GM20000 (cell line): ENCODE data around the gene SUGCT.

Source experiments
- DNase-seq: peaks from one replicate; pipeline ENCODE4 v3.0.0; 2012; ENCODE audit warnings: low spot score
- CTCF ChIP-seq: IDR thresholded peaks from 2 replicates; pipeline ENCODE4 v1.5.1; 2012; ENCODE audit warnings: mild to moderate bottlenecking, control low read depth; ENCODE audit errors: extremely low read depth, missing control alignments

SUGCT gene

GRCh38 chr7:40659231-40659630, 524.4 kb downstream of the SUGCT start:
- DNase-seq = no peak
- no peak for TF ChIP-seq CTCF

- no peak for DNase-seq
- no peak for TF ChIP-seq CTCF
Measured at GRCh38 chr7:40673285-40673684, 538.5 kb downstream of the SUGCT start.

- no peak for DNase-seq
- TF ChIP-seq CTCF = no peak
Measured at GRCh38 chr7:40674316-40674715, 539.5 kb downstream of the SUGCT start.

GRCh38 chr7:40675741-40676140, 540.9 kb downstream of the SUGCT start:
- no peak for DNase-seq
- TF ChIP-seq CTCF = no peak

- no peak for DNase-seq
- no peak for TF ChIP-seq CTCF
Measured at GRCh38 chr7:40676221-40676620, 541.4 kb downstream of the SUGCT start.

- TF ChIP-seq CTCF = no peak
- peak; percentile 9 for DNase-seq
Measured at GRCh38 chr7:40680657-40681056, 545.9 kb downstream of the SUGCT start.

- TF ChIP-seq CTCF = no peak
- no peak for DNase-seq
Measured at GRCh38 chr7:40682696-40683095, 547.9 kb downstream of the SUGCT start.
